NCI-H2227 (cell line): ENCODE measurements around the gene GALC.
A peak's percentile ranks its signal among the peaks of the same experiment; 100 is the strongest.

Experiments used
- DNase-seq: peaks from one replicate; lab custom pipeline; 2025; ENCODE audit not compliant: unreplicated experiment; lab: John Stamatoyannopoulos, UW

Gene GALC

DNA sequence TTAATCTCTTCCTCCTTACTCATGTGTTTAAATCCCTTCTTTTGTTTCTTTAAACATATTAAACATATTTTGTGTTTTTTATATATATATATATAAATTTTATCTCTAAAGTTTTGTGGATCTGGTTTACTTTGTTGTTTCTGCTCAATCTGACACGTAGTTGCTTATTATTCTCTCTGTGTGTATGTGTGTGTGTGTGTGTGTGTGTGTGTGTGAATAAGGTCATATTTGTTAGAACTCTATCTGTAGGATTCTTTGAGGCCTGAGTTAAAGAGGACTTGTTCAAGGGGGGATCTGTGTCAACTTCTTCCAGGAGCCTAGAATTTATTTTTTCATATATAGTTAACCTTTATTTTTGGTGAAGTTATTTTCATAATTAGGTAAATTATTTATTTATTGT, 14.6 kb upstream of the GALC start:
- DNase-seq, result no peak

DNA sequence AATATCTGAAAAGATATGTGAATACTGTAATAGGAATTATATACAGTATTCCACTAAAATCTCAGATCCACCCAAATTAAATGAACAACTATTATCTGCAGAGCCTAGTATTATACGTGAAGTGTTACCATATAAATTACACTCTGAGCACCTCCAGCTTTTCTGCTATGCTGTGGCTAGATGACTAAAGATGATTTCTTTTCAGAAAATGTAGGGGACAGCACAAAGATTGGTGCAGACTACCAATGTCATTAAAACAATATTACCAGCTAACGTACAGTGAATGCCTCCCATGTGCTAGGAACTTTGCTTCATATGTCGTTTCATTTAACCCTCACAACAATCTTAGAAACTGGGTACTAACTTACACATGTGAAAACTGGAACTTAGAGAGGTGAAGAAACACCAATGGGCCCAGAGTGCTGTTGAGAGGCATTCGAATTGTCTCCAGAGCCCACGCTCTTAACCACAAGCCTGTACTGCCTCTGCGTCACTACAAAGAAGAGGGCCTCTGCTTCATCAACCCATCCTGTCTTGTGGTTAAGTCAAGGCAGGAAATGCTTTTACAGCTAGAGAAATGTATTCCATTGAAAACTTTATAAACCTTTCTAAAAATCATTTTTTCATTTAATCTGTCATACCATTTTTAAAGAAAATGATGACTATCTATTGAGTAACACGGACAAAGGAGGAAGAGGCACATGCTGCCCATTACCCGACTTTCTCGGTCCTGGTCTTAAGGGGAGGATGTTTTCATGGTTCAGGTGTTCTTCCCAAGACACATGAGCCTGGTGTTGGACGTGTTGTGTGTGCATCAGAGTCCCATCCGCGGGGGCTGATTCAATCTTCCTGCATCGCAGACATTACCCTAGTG, 13.2 kb upstream of the GALC start:
- DNase-seq, result no peak

DNA sequence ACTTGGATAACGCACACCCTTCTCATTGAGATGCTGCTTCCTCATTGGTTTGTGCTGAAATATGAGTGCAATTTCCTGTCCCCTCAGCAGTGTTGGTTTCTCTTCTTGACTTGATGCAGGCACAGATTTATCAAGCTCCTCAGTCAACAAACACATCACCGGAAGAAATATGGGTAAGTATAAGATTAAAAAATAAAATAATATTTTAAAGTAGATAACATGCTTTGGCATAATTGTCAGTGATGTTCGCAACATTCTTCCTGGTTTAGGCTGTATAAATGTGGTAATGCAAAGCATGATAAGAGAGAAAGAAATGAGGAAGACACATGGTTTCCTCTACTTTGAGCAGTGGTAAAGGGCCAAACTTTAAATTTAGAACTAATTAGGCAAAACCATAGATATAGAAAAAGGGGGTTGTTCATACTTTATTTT, 12.1 kb upstream of the GALC start, which contains the start of gene GPR65:
GPR65 (plus strand) TSS at position 86 of the 432 bp plus-strand sequence. CDS start 5,713 bp downstream, outside the sequence.
- no peak for DNase-seq

DNA sequence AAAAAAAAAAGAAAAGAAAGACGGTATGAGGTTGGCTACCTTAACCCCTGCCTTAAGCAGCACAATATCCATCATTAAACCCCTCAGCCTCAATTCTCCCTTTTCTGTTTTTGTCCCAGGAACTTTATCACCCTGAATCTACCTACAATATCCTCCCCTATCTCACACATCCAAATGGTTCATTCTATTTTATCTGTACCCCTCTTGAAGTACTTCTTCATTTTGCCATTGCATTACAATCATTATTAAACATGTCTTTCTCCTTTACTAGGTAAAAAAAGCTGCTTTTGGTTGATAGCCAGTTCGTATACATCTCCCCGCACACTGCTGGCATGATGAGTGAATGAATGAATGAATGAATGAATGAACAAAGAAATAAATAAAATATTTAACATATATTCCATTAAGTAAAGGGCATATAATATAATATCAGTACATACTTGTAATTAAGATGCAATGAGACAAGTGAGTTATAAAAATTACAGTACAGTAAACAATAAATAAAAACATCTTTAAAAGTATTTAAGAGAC, 11.6 kb upstream of the GALC start:
- DNase-seq, result no peak

DNA sequence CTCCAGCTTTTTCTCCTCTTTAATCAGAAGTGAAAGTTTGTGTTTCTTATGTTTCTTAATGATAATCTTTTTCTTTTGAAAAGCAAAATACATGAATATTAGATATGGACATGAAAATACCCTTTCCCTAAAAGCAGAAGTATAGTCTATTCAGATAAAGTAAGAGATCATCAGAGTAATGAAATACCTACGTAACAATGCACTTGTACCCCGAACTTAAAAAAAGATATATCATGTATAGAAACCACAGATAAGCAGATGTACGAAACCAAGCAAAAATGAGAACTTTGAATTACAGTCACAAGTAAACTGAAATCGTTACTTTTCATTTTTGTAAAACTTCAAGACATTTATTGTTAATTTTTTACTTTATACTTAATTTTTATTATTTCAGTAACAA, 10.4 kb upstream of the GALC start:
- DNase-seq, result no peak

DNA sequence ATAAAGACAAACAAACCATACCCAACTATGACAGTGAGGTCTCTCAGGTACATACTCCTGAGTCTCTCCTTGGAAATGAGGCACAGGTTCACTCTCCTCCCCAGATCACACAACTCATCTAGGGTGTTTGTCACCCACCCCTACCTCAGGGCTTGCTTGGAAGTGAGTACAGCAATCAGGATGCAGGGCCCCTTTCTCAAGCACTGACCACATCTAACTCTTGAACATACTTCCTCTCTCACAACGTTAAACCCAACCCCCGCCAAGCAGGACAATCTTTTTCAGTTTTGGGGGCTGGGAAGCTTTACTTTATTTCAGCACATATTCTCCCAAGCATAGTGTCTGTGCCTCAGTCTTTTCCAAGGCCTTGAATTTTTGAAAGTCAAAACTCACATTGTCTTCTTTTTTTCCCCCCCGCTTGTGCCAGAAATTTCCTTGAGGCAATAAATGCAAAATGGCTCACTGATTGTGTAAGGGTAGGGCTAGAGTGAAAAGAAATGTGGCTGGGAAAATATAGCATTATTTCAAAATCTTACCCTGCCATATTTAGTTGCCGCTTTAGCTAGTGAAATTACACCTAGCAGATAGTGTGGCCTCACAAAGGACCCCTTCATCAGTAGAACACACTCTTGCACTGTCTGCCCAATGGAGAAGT, 9.6 kb upstream of the GALC start:
- DNase-seq, result no peak

DNA sequence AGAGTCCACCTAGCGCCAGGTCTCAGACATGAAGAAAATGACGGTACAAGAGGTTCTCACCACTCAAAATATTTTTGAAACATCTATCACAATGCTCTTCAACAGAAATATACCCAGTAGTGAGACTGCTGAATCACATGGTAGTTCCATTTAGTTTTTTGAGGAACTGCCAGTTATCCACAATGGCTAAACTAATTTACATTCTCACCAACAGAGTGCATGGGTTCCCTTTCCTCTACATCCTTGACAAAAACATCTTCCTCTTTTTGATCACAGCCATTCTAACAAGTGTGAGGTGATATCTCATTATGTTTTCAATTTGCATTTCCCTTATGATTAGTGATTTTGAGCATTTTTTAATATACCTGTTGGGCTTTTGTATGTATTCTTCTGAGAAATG, 6.3 kb upstream of the GALC start:
- no peak for DNase-seq

DNA sequence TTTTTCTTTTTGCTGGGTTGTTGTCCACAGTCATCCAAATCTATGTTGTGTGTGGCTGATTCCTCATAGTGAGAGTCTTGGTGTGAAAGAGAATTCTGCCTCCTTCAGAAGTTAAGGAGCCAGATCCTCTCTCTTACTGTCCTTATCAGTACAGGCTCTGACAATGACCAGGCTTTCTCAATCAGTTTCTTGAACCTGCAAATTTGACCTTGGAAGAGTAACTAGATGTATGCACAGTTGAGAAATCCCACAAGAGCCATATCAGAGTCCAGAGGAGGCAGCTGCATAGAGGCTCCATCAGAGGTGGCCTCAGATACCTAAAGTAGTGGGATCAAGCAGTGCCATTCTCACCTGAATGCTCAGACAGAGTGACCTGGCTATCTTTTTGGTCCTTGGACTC, 5.5 kb upstream of the GALC start:
- no peak for DNase-seq

DNA sequence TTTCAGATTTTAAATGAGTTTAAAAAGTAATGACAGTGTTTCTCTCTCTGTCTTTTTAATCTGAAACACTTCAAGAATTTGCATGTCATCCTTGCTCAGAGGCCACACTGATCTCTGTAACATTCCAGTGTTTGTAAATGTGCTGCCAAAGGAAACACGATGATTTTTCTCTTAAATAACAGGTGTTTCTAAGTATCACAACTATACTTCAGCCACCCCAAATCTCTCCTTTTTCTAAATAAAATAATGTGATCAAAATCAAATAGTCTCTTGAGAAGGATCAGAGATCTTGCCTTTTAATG, 3.3 kb upstream of the GALC start:
- no peak for DNase-seq

DNA sequence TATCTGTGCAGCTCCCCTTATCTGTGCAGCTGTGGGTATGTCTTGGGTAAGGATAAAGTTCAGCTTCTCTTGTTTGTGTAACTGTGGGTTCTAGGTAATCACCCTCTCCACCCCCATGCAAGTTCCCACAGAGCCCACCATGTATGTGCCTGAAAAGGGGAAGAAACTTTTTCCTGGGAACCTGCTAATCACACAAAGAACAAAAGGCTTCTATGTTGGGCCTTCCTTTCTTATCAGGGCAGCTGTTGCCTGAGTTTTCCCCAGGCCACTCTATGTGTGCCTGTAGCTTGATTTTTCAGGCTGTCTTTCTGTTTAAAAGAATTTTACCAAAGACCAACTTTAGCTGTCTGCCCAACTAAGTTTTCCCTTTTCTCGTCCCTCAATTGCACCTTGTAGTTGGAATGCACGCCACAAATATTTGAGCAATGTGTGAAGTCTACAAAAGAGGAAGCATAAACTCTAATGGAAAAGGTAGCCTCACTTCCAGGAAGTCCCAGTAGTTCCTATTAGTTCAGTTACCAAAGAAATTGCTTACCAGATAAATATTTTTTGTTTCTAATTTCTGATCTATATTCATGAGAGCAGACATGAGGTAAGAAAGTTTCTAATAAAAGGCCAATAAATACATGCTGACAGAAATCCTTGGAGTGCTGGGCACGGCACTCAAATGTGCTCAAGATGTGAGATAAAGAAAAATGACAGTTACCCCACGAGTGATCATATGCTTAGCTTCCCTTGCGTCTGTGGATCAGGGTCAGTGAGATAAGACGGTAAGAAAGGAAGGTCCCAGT, 2.7 kb upstream of the GALC start:
- no peak for DNase-seq

DNA sequence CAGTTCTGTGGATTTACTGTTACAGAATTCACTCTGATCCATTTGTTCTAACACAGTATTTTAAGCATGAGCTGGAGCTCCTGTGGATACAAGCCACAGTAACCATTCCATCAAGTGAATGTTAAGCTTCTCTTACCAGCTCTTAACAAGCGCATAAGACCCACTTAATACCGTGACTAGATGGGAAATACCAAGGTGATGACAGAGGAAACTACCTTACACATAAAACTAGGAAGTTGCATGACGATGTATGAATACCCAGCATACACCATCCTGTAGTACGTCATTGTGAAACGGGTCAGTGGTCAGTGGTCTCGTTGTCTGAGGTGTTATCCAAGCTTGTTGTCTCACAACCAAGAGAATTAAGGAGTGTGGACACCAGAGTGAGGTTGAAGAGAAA, 2.0 kb upstream of the GALC start:
- no peak for DNase-seq

DNA sequence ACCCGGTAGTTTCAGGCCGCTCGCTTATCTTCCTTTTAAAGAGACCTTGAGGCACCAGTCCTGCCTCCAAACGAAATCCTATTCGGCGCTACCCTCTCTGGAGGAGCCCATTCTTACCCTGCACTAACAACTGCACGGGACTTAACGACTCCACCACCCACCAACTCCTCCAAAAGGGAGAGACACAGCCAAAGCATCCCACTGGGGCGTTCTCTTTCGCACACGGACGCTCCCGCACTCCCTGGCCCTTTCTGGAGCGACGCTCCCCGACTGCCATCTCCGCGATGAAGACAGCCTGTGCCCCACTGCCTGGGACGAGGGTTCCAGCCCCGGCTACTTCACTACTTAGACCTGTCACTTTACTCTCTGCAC, 650 bp downstream of the GALC start:
- peak; percentile 75 for DNase-seq

DNA sequence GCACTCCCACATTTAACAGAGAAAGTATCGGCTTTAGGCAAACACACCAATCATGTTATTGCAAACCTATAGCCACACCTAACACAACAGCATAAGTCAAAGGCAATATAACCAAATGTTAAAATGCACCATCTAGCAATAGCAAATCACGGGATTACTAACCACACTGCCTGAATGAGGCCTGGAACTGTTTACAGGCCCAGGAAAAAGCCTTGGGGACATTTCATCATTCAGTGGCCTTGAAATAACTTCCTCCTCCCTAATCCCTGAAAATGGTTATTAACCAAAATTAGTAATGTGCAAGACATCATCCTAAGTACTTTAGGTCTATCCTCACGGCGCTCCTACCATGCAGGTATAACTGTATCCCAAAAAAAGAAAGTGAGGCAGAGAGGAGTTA, 2.3 kb downstream of the GALC start:
- DNase-seq, result no peak

DNA sequence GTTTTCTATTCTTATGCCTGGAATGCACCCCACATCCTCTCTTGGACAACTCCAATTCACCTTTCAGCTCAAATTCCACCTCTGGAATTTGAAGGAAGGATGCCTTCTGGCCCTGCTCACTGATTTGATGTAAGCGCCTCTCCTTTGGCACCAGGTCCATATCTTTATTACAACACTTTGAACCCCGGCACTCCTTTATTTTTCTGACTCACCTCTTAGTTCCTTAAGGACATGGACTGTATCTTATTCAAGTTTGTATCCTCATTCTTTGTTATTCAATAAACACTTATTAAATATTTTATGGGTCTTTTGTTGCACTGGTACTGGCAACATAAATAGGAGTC, 3.1 kb downstream of the GALC start:
- no peak for DNase-seq

DNA sequence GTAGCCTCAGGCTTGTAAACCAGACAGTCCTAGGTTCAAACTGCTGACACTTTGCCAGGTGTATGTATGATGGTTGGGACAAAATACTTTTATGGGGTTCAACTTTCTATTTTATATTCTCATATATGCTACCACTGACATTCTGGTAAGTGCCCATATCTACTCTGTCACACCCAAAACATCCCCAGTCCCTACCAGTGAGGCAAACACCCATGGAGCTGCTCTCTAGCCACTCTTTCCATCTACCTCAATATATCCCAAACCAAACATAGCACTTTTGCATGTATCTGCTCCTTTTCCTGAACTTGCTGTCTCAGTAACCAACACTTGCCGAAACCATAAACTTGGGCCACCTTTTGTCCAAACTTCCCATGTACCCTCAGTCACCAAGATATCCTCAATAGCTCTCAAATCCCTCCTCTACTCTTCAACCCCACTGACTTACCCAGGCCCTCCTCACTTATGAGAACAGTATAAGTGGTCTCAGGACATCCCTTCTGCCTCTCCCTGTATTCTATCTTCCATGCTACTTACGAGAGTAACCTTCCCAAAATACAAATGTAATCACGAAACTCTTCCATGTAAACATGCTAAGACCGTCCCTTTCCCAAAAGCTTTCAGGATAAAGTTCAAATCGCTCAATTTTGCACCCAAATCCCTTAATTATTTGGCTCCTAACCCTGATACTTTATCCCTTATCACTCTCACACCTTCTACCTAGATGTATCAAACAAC, 3.6 kb downstream of the GALC start:
- no peak for DNase-seq

DNA sequence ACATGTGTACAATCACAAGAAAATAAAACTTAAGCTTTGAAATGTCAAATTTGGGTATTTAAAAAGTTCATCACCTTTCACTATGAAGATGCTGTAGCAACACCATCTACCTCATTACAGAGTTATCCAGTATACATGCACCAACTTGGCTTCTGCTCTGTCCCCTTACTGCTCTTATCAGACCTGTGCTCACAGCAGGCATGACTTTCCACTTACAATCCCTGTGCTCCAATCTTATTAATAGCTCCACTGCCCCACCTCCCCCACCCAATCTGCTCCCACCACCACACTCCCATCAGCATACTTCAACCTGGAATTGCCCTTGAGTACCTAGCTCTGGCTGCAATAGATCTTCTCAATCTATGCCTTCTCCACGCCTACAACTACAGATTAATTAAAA, 13.3 kb downstream of the GALC start:
- no peak for DNase-seq

DNA sequence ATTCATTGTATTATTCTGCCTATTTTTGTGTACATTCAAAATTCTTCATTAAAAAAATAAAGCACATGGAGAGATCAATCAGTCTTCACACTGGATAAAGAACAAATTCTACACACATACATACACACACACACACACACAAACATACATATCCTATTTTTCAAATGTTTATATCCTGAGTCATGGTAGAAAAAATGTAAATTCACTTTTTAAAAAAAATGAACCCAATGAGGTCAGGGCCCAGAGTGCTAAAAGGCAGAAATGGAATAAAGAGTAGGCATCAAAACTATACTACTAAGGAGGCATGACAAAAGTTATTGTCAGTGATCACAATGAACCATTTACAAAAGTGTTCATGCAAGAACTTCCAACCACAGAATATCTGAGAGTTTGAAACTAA, 17.3 kb downstream of the GALC start:
- DNase-seq, result no peak

DNA sequence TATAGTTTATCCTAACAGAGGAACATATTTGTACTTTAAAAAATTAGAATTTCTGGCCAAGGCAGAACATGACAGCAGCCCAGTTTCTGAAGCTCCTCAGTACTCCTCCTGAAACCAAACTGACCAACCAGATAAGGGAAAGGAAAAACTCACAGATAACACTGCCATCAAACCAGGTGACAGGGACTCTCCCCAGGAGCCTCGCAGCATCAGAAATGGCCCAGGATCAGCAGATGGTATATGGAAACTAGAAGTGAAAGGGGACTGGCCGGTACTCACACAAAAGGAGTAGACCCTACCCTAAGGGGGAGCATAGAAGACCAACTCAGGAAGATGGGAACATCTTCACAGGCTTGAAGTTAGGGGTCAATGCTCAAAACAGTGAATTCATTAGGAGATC, 22.0 kb downstream of the GALC start:
- no peak for DNase-seq

DNA sequence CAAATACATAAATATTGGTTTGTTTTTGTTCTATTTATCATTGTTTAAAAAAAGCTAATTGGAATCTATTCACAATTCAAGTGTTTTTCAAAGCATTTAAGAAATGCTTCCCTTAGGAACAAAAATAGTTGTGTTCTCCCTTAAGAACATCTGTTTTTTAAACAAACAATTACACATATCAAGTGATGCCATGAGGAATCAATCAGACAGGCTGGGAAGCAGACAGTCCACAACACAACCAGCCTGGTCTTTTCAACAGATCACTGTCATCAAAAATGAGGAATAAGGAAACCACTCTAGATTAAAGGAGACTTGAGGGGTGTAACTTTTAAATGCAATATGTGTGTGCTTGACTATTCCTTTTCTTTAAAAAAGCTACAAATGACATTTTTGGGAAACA, 25.5 kb downstream of the GALC start:
- no peak for DNase-seq

DNA sequence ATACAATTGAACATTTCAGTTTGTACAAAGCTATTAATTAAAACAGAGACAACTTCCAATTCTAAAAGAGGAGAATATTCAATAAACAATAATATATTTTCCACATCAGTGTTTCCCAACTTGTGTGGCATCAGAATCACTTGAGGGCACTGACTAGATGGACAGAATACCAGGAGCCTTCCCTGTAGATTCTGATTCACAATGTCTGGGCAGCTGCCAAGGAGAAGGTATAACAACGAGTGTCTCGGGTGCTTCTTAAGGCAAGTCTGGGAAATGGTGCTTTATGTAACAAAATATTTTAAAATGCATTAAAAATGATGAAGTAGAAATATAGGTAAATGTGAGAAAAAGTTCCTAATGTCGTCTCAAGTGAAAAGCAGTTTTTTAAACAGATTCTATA, 26.2 kb downstream of the GALC start:
- no peak for DNase-seq

DNA sequence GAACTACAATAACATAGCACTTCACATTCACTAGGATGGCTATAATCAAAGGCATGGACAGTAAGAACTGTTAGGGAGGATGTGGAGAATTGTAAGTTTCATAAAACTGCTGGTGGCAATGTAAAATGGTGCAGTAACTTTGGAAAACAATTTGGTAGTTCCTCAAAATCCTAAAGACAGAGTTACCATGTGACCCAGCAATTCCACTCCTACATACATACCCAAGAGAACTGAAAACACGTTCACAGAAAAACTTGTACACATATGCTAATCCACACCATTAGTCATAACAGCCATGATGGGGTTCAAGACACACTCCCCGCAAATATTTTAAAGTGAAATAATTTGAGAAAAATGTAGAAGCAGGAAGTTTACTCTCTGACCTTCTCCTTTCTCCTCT, 31.7 kb downstream of the GALC start:
- DNase-seq, result no peak
